HK-2 (cell line): Measurements from ENCODE around the gene GAS1.

ENCODE experiments used
- DNase-seq: peaks from one replicate; pipeline ENCODE4 v3.0.0-alpha.2; 2018; ENCODE audit not compliant: unreplicated experiment

Gene GAS1

GRCh38 chr9:86925686-86926085, 21.6 kb downstream of the GAS1 start:
- DNase-seq = no peak

- DNase-seq = no peak
Measured at GRCh38 chr9:86924206-86924605, 23.1 kb downstream of the GAS1 start.

GRCh38 chr9:86921151-86921923, 26.0 kb downstream of the GAS1 start:
- no peak for DNase-seq

GRCh38 chr9:86918556-86918955, 28.8 kb downstream of the GAS1 start:
- no peak for DNase-seq

GRCh38 chr9:86912210-86912609, 35.1 kb downstream of the GAS1 start:
- no peak for DNase-seq

GRCh38 chr9:86909388-86909787, 37.9 kb downstream of the GAS1 start:
- DNase-seq = no peak

GRCh38 chr9:86908261-86908660, 39.0 kb downstream of the GAS1 start:
- DNase-seq = no peak

GRCh38 chr9:86907346-86907745, 40.0 kb downstream of the GAS1 start:
- DNase-seq = no peak

- no peak for DNase-seq
Measured at GRCh38 chr9:86903734-86904085, 43.6 kb downstream of the GAS1 start.

- no peak for DNase-seq
Measured at GRCh38 chr9:86902991-86903733, 44.1 kb downstream of the GAS1 start.

- DNase-seq = no peak
Measured at GRCh38 chr9:86902586-86902985, 44.7 kb downstream of the GAS1 start.

GRCh38 chr9:86902176-86902575, 45.1 kb downstream of the GAS1 start:
- DNase-seq = no peak

GRCh38 chr9:86901511-86901910, 45.8 kb downstream of the GAS1 start:
- DNase-seq = no peak
